Vagina (tissue), 2 donors: Measurements from ENCODE around the gene CYP2D6. TPM values are rescaled to one million over a fixed set of nuclear protein-coding genes. Genes with fewer than 3 reads are reported as not detected.

Experiments used
- DNase-seq, 2 donors: peaks; one replicate each; pipeline ENCODE4 v3.0.0-alpha.2; 2017; ENCODE audit errors: extremely low spot score in 2 of 2
- H3K27ac ChIP-seq: fragments of 200-600 bp; sonication (generic); one replicate; pipeline ENCODE4 v1.5.1; 2019
- H3K27me3 ChIP-seq: fragments of 200-600 bp; sonication (generic); one replicate; pipeline ENCODE4 v1.5.1; 2019
- H3K36me3 ChIP-seq, 2 donors: fragments of 200-600 bp; sonication (generic); one replicate each; pipeline ENCODE4 v1.5.1; 2017 to 2019
- H3K4me1 ChIP-seq: fragments of 200-600 bp; sonication (generic); one replicate; pipeline ENCODE4 v1.5.1; 2019
- H3K4me3 ChIP-seq, 2 donors: fragments of 200-600 bp; sonication (generic); 1 replicate in 1 of 2; 2 replicates in 1 of 2; pipeline ENCODE4 v1.5.1; 2016 to 2019
- H3K9me3 ChIP-seq: fragments of 200-600 bp; sonication (generic); one replicate; pipeline ENCODE4 v1.5.1; 2019
- CTCF ChIP-seq, 3 experiments: fragments of 450-650 bp in 2 of 3; fragments of 200-600 bp in 1 of 3; sonication (generic) in 1 of 3; IDR thresholded peaks; one replicate each; pipeline ENCODE4 v1.5.1; 2017 to 2019; ENCODE audit warnings: antibody characterized with exemption in 3 of 3, mild to moderate bottlenecking in 2 of 3, moderate library complexity in 2 of 3
- POLR2A ChIP-seq, 2 donors: fragments of 450-650 bp; IDR thresholded peaks; one replicate each; pipeline ENCODE4 v1.6.1; 2017; ENCODE audit warnings: antibody characterized with exemption in 2 of 2, mild to moderate bottlenecking in 2 of 2, moderate library complexity in 2 of 2
- POLR2AphosphoS5 ChIP-seq, 2 donors: sonication (generic); formaldehyde crosslinking; IDR thresholded peaks; one replicate each; pipeline ENCODE4 v1.9.0; 2017; ENCODE audit warnings: antibody characterized with exemption in 2 of 2, mild to moderate bottlenecking in 2 of 2, low read depth in 1 of 2; ENCODE audit not compliant: insufficient read depth in 1 of 2
- intact Hi-C: fragments of 100-400 bp; cut with DNase I; formaldehyde crosslinking; loops from one replicate; pipeline ENCODE4 v1.15.1; 2023
- total RNA-seq: library from RNA; depleted of rRNA; stranded (reverse); fragments of >200 nt; gene quantifications from one replicate; pipeline ENCODE4 v1.2.3, GENCODE V29; 2016

Gene CYP2D6
- total RNA-seq, 1 donor from 2014 or later = 1.7 TPM

DNA sequence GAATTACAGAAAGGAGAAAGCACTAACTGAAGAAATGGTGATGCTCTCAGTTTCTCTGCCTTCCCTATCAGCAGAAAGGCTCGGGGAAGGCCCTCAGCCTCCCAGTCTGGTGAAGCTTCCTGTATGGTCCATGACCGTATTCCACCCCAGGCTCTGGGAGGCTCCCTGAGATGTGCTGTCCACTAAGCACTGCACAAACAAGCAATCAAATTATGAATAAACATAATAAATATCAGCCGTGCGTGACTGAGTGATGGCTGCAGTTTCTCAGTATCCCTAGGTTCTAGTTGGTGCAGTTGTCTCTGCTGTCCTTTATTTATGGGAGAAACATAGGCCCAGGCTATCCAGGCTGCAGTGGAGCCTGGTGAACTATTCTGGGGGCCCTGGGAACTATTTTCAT, 47.5 kb downstream of the CYP2D6 start:
- TF ChIP-seq POLR2AphosphoS5 (IDR thresholded peaks at IDR 0.05; ENCODE audit: insufficient read depth in 1 of 2, low read depth in 1 of 2) (no peak), POLR2A (IDR thresholded peaks at IDR 0.05) (no peak), CTCF (IDR thresholded peaks at IDR 0.05) (no peak)
- intact Hi-C loops = no loop called here
- H3K27ac ChIP-seq = no peak overlapping the region
- no peaks in the 10 kb centered on the region for H3K9me3 ChIP-seq
- H3K4me3 ChIP-seq = no peak overlapping the region
- H3K27me3 ChIP-seq = no peaks in the 10 kb centered on the region
- H3K36me3 ChIP-seq = peaks cover 0 to 38% of the 10 kb centered on the region in 2 donors
- H3K4me1 ChIP-seq = peaks cover 29% of the 10 kb centered on the region
- DNase-seq = no peak

GRCh38 chr22:42080287-42080686, 50.3 kb downstream of the CYP2D6 start:
- H3K4me1 ChIP-seq = peaks cover 43% of the 10 kb centered on the region
- H3K9me3 ChIP-seq = no peaks in the 10 kb centered on the region
- intact Hi-C loops = no loop called here
- H3K4me3 ChIP-seq = peak overlapping the region; percentile 60 to 80
- DNase-seq = peak in 1 of 2 donors; percentile 86
- peaks cover 0 to 29% of the 10 kb centered on the region in 2 donors for H3K36me3 ChIP-seq
- peak overlapping the region; percentile 98 for H3K27ac ChIP-seq
- TF ChIP-seq POLR2AphosphoS5 (IDR thresholded peaks at IDR 0.05; ENCODE audit: insufficient read depth in 1 of 2, low read depth in 1 of 2) = no peak
- TF ChIP-seq POLR2A (IDR thresholded peaks at IDR 0.05) = no peak
- no peak for TF ChIP-seq CTCF (IDR thresholded peaks at IDR 0.05)
- H3K27me3 ChIP-seq = no peaks in the 10 kb centered on the region

DNA sequence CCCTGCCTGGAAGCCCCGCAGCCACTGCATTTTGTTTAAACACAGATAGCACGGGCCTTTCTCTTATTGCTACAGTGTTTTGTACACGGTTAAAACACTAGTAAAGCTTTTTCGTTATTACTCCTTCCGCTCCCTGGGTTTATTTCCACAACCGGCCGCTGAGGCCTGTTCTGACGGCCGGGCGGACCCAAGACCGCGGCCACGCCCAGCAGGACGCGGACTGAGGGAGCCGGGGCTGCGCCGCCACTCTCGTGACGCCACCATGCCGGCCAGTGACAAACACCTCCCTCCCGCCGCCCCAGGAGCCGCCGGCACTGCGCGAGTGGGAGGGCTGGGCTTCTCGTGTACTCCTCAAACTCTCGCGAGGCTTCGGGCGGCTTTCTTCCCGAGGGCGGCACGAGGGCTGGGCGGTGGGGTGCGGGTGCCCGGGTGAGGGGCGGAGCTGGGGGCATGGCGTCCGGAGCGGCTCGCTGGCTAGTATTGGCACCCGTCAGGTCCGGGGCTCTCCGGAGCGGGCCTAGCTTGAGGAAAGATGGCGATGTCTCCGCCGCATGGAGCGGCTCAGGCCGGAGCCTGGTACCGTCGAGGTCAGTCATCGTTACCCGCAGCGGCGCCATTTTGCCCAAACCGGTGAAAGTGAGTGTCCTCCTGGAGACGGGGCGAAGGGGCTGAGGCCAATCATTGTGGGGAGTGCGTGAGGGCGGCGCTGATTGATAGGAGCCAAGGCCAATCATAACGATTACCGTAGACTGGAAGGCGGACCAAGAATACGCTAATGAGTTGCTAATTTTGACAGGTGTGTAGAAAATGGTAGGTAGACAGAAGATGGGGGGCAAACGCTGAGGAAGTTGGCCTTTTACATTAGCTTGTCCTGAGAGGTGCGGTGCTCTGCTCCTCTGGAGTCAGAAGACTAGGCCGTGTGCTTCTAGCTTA, 51.0 kb downstream of the CYP2D6 start, which contains the start of gene SMDT1:
TSS of gene SMDT1 (plus strand) at position 382 of the 933 bp plus-strand sequence. CDS start at position 451, 69 bp downstream.
- peak in 1 of 2 donors; percentile 88 for TF ChIP-seq POLR2A (IDR thresholded peaks at IDR 0.05)
- no peak for TF ChIP-seq CTCF (IDR thresholded peaks at IDR 0.05)
- TF ChIP-seq POLR2AphosphoS5 (IDR thresholded peaks at IDR 0.05; ENCODE audit: insufficient read depth in 1 of 2, low read depth in 1 of 2) = peak; percentile 91 to 99
- peaks cover 0 to 24% of the 10 kb centered on the region in 2 donors for H3K36me3 ChIP-seq
- peak within 1 kb of the TSS; percentile 60 to 80 for H3K4me3 ChIP-seq

GRCh38 chr22:42078469-42079318, 51.9 kb downstream of the CYP2D6 start:
- no peaks in the 10 kb centered on the region for H3K9me3 ChIP-seq
- H3K27ac ChIP-seq = peak overlapping the region; percentile 98
- H3K4me1 ChIP-seq = peaks cover 59% of the 10 kb centered on the region
- peaks cover 0 to 23% of the 10 kb centered on the region in 2 donors for H3K36me3 ChIP-seq
- H3K27me3 ChIP-seq = no peaks in the 10 kb centered on the region
- peak in 1 of 2 donors; percentile 93 for DNase-seq
- intact Hi-C loops = loop anchor here (10.0 kb wide), 1 partner anchor 366 kb away; no protein-coding TSS in a partner anchor
- no peak for TF ChIP-seq POLR2A (IDR thresholded peaks at IDR 0.05)
- TF ChIP-seq CTCF (IDR thresholded peaks at IDR 0.05) = no peak
- no peak for TF ChIP-seq POLR2AphosphoS5 (IDR thresholded peaks at IDR 0.05; ENCODE audit: insufficient read depth in 1 of 2, low read depth in 1 of 2)
- H3K4me3 ChIP-seq = peak overlapping the region; percentile 60 to 80

More for the DNA sequence above, 51.0 kb downstream of the CYP2D6 start, which contains the start of gene SMDT1:
- intact Hi-C loops = loop anchor here (10.0 kb wide), 1 partner anchor 365 kb away; no protein-coding TSS in a partner anchor
- DNase-seq = peak in 1 of 2 donors; percentile 99
- Histone ChIP-seq H3K9me3 (no peaks in the 10 kb centered on the region), H3K4me1 (peaks cover 50% of the 10 kb centered on the region), H3K27me3 (no peaks in the 10 kb centered on the region), H3K27ac (peak within 1 kb of the TSS; percentile 98)
